GM18520 (cell line): ENCODE measurements around the gene IL20RA.

ENCODE experiments used
- ATAC-seq: cut with Tn5 transposase; IDR thresholded peaks from one replicate; pipeline ENCODE4 v1.9.1; 2021; ENCODE audit not compliant: unreplicated experiment

Gene IL20RA

GRCh38 chr6:137010128-137010718 is 34.5 kb downstream of the IL20RA start:
- ATAC-seq = no peak

GRCh38 chr6:137008204-137008603 is 36.6 kb downstream of the IL20RA start:
- ATAC-seq = no peak

- ATAC-seq = no peak
Observed at GRCh38 chr6:137006056-137006455, 38.7 kb downstream of the IL20RA start.

- no peak for ATAC-seq
Observed at GRCh38 chr6:137005073-137005472, 39.7 kb downstream of the IL20RA start.

- no peak for ATAC-seq
Observed at GRCh38 chr6:137002505-137002904, 42.3 kb downstream of the IL20RA start.

- no peak for ATAC-seq
Observed at GRCh38 chr6:137001977-137002302, 42.8 kb downstream of the IL20RA start.

- ATAC-seq = no peak
Observed at GRCh38 chr6:137001299-137001976, 43.3 kb downstream of the IL20RA start.

GRCh38 chr6:137000825-137001224 is 43.9 kb downstream of the IL20RA start:
- no peak for ATAC-seq

- no peak for ATAC-seq
Observed at GRCh38 chr6:136995521-136995920, 49.2 kb downstream of the IL20RA start.

GRCh38 chr6:136994782-136995181 is 50.0 kb downstream of the IL20RA start:
- ATAC-seq = no peak

- ATAC-seq = no peak
Observed at GRCh38 chr6:136992113-136992512, 52.7 kb downstream of the IL20RA start.

- ATAC-seq = no peak
Observed at GRCh38 chr6:136991646-136992045, 53.1 kb downstream of the IL20RA start.

- ATAC-seq = no peak
Observed at GRCh38 chr6:136990754-136991153, 54.0 kb downstream of the IL20RA start.

- ATAC-seq = no peak
Observed at GRCh38 chr6:136990242-136990578, 54.6 kb downstream of the IL20RA start.

- ATAC-seq = no peak
Observed at GRCh38 chr6:136989571-136990241, 55.1 kb downstream of the IL20RA start.

- no peak for ATAC-seq
Observed at GRCh38 chr6:136987526-136987925, 57.2 kb downstream of the IL20RA start.

GRCh38 chr6:136985502-136985901 is 59.3 kb downstream of the IL20RA start:
- no peak for ATAC-seq

- ATAC-seq = no peak
Observed at GRCh38 chr6:136984578-136984977, 60.2 kb downstream of the IL20RA start.

- no peak for ATAC-seq
Observed at GRCh38 chr6:136983687-136984086, 61.1 kb downstream of the IL20RA start.

- no peak for ATAC-seq
Observed at GRCh38 chr6:136982928-136983327, 61.8 kb downstream of the IL20RA start.

- no peak for ATAC-seq
Observed at GRCh38 chr6:136980070-136980469, 64.7 kb downstream of the IL20RA start.

GRCh38 chr6:136979206-136979605 is 65.6 kb downstream of the IL20RA start:
- ATAC-seq = no peak

- ATAC-seq = no peak
Observed at GRCh38 chr6:136977075-136977474, 67.7 kb downstream of the IL20RA start.
